GM12892 (cell line): ENCODE measurements around the gene PSMA7.

Experiments
- POLR2A ChIP-seq: IDR thresholded peaks from 2 replicates; pipeline ENCODE4 v1.6.1; 2011; ENCODE audit warnings: low read depth, low read length, control low read depth
- POLR2AphosphoS5 ChIP-seq: IDR thresholded peaks from 2 replicates; pipeline ENCODE4 v1.6.1; 2011; ENCODE audit warnings: low read depth, low read length, control low read depth

DNA sequence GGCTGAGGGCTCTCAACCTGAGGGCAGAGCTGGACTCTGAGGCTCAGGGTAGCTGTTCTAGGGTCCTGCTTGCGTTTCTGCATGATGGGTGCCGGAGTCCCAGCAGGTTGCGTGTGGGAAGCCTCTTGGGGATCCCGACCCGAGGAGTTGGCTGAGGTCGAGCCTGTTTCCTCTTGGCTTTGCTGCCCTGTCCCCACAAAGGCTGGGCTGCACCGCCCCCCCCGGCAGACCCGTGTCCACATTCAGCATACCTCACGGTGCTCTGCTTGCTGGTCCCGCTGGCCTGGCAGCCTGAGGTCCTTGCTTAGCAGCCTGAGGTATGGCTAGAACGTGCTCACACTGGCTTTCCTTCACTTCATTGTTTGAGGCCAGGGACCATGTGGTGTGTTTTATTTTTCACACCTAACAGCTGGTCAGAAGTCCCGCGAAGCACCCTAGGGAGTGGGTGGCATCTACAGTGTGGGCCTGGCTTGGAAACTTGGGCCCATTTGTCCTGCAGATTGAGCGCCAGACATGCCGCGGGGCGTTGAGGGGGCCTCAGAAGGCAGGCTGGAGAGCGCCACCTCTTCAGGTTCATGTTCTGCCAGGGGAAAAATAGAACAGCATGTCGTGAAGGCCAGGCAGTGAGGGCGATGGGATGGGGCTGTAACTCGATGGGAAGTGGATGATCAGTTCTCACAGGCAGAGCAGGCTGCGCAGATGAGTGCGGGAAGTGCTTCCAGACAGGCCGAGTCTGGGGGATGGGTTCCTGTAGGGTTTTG lies 11.5 kb downstream of the PSMA7 start:
- TF ChIP-seq POLR2A (no peak), POLR2AphosphoS5 (no peak)
